GM21367 (cell line): ENCODE data around the gene ARL14.
A peak's percentile ranks its signal among the peaks of the same experiment; 100 is the strongest.
"Not testable (repeated sequence)": the region's sequence is repeated elsewhere in the genome, so short reads cannot be mapped to it uniquely, and the experiment has no call there.

Source experiments
- ATAC-seq: cut with Tn5 transposase; IDR thresholded peaks from one replicate; pipeline ENCODE4 v1.9.1; 2021; ENCODE audit not compliant: unreplicated experiment

The ARL14 gene

GRCh38 chr3:160675566-160676124, 1.3 kb upstream of the ARL14 start:
- no peak for ATAC-seq

DNA sequence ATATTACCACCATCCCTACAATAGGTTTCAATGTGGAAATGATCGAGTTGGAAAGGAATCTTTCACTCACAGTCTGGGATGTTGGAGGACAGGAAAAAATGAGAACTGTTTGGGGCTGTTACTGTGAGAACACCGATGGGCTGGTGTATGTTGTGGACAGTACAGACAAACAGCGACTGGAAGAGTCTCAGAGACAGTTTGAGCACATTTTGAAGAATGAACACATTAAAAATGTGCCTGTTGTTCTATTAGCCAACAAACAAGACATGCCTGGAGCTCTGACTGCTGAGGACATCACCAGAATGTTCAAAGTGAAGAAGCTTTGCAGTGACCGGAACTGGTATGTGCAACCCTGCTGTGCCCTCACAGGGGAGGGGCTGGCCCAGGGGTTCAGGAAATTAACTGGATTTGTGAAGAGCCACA, 510 bp downstream of the ARL14 start:
- ATAC-seq: no peak

GRCh38 chr3:160678292-160678842, 1.4 kb downstream of the ARL14 start:
- ATAC-seq: no peak

GRCh38 chr3:160684368-160684740, 7.4 kb downstream of the ARL14 start:
- no peak for ATAC-seq

DNA sequence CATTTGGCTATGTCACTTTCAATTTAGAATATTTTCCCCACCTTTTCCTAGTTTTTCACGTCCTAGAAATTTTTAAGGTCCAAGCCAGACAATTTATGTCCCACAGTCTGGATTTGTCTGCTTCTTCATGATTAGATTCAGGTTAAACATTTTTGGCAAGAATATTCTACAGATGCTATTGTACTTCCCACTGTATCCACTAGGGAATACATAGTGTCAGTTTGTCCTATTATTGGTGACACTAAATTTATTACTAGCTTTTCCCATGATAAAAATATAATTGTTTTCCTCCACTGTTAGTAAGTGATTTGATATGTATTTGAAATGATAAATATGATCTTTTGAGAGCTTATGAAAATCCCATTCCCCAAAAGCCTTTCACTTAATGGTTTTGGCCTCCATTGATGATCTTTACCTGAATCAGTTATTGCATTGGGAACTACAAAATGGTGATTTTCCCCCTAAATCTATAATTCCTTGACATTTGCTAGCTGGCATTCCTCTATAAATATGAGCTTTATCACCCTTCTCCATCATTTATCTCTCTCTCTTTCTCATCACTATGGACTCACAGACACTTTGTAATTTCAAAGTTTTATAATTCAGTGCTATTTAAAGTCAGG, 8.3 kb downstream of the ARL14 start:
- ATAC-seq: no peak

- ATAC-seq: no peak
These were observed 10.1 kb downstream of the ARL14 start for GRCh38 chr3:160686955-160687535.

DNA sequence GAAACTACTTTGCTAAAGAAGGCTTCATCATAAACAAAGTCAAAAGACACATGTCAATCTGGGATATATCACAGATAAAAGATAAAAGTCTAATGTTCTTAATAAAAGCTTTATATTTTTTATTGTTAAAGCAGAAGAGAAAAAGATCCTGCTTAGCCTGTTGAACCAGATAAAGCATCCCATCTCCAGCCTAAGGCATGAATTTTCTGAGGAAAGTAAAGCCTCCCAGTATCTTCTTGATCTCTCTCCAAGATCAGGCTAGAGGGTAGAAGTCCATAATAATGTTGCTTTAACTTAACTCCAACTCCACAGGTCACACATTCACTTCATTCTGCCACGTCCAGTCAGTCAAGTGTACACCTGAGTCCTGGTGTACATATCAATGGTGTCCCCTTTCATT, 14.2 kb downstream of the ARL14 start:
- ATAC-seq: no peak

- ATAC-seq: no peak
These were observed 15.0 kb downstream of the ARL14 start for GRCh38 chr3:160691962-160692361.

DNA sequence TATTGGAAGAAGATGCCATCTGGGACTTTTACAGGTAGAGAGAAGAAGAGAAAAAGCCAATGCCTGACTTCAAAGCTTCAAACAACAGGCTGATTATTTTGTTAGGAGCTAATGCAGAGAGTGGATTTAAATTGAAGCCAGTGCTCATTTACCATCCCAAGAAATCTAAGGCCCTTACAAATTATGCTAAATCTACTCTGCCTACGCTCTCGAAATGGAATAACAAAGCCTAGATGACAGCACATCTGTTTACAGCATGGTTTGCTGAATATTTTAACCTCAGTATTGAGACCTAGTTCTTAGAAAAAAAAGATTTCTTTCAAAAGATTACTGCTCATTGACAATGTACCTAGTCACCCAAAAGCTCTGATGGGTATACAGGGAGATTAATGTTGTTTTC, 16.2 kb downstream of the ARL14 start:
- ATAC-seq: no peak

- no peak for ATAC-seq
These were observed 17.4 kb downstream of the ARL14 start for GRCh38 chr3:160694345-160694744.

DNA sequence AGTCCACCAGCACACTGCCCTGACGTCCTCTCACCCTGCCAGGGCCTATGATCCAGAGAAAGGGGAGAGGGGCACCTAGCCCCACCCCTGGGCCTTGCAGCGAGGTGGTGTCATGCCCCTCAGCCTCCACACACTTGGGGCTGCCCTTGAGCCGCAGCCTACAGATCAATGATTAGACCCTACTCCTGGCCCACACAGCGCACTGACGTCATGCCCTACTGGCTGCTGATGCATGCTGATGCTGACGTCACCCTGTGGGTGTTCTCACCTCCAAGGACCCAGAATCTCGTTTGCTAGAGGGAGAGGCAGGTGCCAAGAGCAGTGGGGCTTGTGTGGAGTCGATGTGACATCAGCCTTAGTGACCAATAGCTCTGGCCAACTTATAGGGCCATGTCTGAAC, 18.0 kb downstream of the ARL14 start:
- ATAC-seq: no peak

DNA sequence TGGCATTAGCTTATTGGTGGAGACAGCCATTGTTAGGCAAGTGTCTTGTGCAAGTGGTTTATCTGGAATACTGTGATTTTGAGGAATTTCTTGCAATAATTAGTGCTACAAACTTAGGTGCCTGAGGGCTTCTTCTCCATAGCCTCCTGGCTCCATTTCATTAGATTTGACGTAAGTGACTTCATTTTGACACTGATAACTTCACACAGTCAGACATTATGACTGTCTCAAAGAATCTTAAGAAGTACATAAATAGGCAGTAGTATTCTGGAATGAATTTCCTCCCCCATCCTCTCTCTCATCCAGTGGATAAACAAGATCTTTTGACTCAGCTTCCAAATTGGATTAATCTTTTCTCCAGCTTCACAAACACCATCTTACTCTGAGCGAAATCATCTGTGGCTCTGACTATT, 19.0 kb downstream of the ARL14 start:
- ATAC-seq: no peak

DNA sequence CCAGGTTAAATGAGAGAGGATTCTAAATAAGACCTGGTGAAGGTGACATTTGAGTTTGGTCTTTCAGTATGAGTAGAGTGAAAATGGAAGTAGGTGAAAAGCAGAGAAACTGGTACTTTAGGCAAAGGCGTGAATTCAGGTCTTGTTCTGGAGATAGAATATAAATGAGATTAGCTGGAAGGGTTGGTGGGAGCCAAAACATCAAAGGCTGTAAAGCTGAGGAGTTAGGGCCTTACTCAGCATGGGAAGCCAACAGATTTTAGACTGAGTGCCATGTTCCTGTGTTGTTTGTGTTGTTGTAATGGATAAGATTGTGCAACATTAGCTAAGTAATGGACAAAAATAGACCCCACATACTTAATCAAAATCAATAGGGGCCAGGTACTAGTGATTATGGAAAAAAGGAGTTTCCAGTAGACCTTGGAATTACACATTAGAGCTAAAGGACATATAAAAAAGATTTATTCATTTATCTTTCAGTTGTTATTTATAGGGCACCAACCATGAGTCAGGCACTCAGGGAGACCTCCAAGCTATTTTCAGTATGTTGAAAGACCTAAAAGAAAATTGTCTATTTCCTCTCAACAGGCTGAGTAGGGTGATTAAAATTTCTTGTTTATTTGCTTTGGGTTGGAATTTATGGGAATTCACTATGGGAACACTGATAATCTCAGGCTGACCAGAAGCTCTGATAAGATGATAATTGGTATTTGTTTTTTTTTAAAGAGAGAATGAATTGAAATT, 20.8 kb downstream of the ARL14 start:
- ATAC-seq: no peak

GRCh38 chr3:160698599-160699195, 21.7 kb downstream of the ARL14 start:
- ATAC-seq: no peak

- ATAC-seq: no peak
These were observed 24.5 kb downstream of the ARL14 start for GRCh38 chr3:160701490-160701889.

DNA sequence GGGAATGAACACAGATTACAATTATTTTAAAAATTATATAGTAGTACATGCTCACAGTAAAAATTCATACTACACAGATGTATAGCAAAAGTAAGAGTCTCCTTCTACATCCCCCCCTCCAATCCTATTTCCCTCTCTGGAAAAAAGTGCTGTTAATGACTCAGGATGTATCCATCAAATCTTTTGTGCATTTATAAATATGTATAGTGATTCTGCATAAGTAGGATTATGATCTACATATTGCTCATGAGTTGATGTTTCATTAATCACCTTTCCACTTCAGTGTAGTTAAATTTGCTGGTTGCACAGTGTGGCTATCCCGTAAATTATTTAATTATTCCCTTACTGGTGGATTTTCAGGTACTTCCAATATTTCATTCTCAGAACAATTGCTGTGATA, 25.3 kb downstream of the ARL14 start:
- no peak for ATAC-seq

GRCh38 chr3:160703974-160704373, 27.0 kb downstream of the ARL14 start:
- no peak for ATAC-seq

GRCh38 chr3:160707187-160707794, 30.3 kb downstream of the ARL14 start:
- ATAC-seq: peak; percentile 76

DNA sequence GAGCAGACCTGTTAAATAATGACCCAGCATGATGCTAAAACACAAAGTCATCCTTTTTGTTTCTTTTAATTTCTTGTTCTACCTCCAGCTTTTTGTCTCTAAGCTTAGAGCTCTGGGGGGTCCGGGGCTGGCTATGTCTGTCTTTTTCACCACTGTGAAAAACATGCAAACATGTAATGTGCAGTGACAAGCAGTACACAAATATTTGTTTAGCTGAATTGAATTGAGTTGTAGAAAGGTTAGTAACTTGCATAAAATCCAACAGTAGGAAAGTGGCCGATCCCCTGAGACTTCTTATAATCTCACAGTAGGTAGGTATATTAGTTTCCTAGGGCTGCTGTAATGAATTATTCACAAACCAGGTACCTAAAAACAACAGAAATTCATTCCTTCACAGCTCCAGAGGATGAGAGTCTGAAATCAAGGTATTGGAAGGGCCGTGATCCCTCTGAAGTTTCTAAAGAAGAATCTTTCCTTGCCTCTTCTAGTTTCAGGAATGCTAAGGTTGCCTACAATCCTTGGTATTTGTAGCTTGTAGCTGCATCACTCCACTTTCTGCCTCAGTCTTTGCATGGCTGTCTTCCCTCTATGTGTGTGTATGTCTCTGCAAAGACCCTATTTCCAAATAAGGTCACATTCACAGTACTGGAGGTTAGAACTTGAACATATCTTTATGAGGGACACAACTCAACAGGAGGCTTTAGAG, 32.7 kb downstream of the ARL14 start:
- no peak for ATAC-seq

GRCh38 chr3:160713144-160713543, 36.2 kb downstream of the ARL14 start:
- not testable (repeated sequence) for ATAC-seq
